ENCODE measurements around the gene FOXN4. TPM values are rescaled to one million over a fixed set of nuclear protein-coding genes. Genes with fewer than 3 reads are reported as not detected.
A peak's percentile ranks its signal among the peaks of the same experiment; 100 is the strongest.

FOXN4 gene
- total and polyA plus RNA-seq, 9 of the 15 experiments (the other 6 are each of a cell fraction or from before 2014, with no cell fraction given), result not detected

DNA sequence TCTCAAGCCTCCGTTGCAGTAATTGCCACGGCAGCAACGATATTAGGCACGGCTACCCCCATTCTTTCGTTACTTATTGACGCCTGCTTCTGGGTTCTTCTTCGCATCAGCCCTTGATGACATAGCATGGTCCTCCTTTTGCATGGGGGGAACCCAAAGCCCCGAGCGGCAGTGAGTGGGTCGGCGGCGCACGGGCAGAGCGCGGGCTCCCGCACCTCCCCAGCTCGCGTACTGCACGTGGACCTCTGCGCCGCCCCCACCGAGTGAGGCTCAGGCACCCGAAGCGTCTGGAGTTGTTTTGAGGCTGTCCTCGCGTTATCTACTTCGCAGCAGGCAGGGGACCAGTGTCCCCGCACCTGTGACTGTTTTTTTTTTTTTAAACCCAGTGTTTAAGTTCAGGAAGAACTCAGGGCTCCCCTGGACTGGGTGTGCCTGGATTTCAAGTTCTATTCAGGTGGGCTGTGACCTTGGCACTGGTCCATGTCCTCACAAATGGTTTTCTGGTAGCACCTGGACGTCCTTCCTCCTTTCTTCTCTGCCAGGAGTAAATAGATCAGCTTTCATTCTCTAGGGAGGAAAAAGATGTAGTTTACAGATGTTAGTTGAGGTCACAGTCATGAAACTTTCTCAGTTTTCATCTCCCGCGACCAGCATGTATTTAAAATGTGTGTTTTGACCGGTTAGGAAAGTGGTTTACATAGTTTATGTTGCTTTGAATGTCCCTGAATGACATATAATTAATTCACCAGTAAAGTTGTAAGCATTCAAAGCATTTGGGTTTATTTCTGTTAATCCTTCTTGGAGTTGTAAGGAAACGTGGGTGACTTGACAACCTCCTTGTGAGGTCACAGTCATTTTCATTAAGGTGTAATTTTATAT is 1.4 kb upstream of the FOXN4 start:
- peak overlapping the region; percentile 55 for H2AFZ ChIP-seq (ENCODE audit: low read depth, low read length)
- H3K27me3 ChIP-seq (ENCODE audit: control insufficient read depth in 2 of 2, insufficient read depth in 2 of 2, low read length in 2 of 2), result peaks cover 44 to 55% of the 10 kb centered on the region in 2 experiments
- no TSS peak for BruUV-seq (replicated peaks)
- peak overlapping the region in 1 of 2 experiments; percentile 70; a peak in 1 of 4 replicates for H3K9ac ChIP-seq (ENCODE audit: insufficient read depth in 1 of 2, low read depth in 2 of 2, low read length in 2 of 2)
- DNase-seq (ENCODE audit: extremely low read depth in 1 of 4, low spot score in 3 of 4) (peak; percentile 35 to 61 (median 46)), FAIRE-seq (peak; percentile 26), ATAC-seq (peak; percentile 78)
- H3K9me1 ChIP-seq (ENCODE audit: control insufficient read depth, insufficient read depth, low read length), result no peaks in the 10 kb centered on the region
- no peak overlapping the region; the same call in 1 of the 2 replicates for H3K4me3 ChIP-seq
- 3% methylated on average over 33 of the region's 33 CpGs for WGBS (ENCODE audit: insufficient coverage, low coverage, missing lambda C conversion rate)
- no peaks in the 10 kb centered on the region for H3K79me2 ChIP-seq (ENCODE audit: control insufficient read depth, insufficient read depth, low read length)
- H3K4me2 ChIP-seq (ENCODE audit: insufficient read depth, low read length), result peak overlapping the region; percentile 57
- ChIA-PET POLR2A (interaction anchor here (0.6 to 1.5 kb wide), 2 partner anchors 9 to 24 kb away, joined by 3 to 4 read pairs; no protein-coding TSS in a partner anchor), CTCF (ENCODE audit: low intra/inter-chr PET ratio) (no interaction called here)
- H3K9me3 ChIP-seq (replicated peaks; ENCODE audit: control insufficient read depth, insufficient read depth, low read depth, low read length), result no peaks in the 10 kb centered on the region
- H3K4me1 ChIP-seq (replicated peaks in 1 of 2; ENCODE audit: control insufficient read depth in 2 of 2, insufficient read depth in 2 of 2, low read length in 2 of 2), result peaks cover 5 to 13% of the 10 kb centered on the region in 2 experiments; a peak in 3 of 5 replicates
- H4K20me1 ChIP-seq (replicated peaks; ENCODE audit: control insufficient read depth, insufficient read depth, low read length), result 0 out of 2 replicates have a peak, but pooled peaks cover 4% of the 10 kb centered on the region
- intact Hi-C loops (cut with micrococcal nuclease), result no loop called here
- no peaks in the 10 kb centered on the region for H3K36me3 ChIP-seq (ENCODE audit: control insufficient read depth, insufficient read depth, low read length)
- in situ Hi-C loops (cut with MboI), result no loop called here
- no peak overlapping the region for H3K27ac ChIP-seq (ENCODE audit: extremely low read depth, low read depth, low read length)
- TF ChIP-seq NONO (IDR thresholded peaks at IDR 0.05; ENCODE audit: low read depth in 2 of 2, low read length in 1 of 2) (no peak), L3MBTL2 (IDR thresholded peaks at IDR 0.05) (peak; percentile 70), ZNF384 (IDR thresholded peaks at IDR 0.05; ENCODE audit: low read depth, low read length) (peak; percentile 54; the same call in 1 of the 2 replicates), CBFA2T2 (conservative IDR thresholded peaks at IDR 0.05) (peak; percentile 24; the same call in 1 of the 2 replicates)
- TF ChIP-seq, protein P1, sequence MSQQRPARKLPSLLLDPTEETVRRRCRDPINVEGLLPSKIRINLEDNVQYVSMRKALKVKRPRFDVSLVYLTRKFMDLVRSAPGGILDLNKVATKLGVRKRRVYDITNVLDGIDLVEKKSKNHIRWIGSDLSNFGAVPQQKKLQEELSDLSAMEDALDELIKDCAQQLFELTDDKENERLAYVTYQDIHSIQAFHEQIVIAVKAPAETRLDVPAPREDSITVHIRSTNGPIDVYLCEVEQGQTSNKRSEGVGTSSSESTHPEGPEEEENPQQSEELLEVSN (IDR thresholded peaks at IDR 0.05; ENCODE audit: borderline replicate concordance in 1 of 2, extremely low read depth in 1 of 2, insufficient read depth in 1 of 2, insufficient read length in 1 of 2, low read depth in 1 of 2, low read length in 1 of 2, poor library complexity in 1 of 2, severe bottlenecking in 1 of 2), result peak; percentile 59 to 85
- TF ChIP-seq, protein P2, sequence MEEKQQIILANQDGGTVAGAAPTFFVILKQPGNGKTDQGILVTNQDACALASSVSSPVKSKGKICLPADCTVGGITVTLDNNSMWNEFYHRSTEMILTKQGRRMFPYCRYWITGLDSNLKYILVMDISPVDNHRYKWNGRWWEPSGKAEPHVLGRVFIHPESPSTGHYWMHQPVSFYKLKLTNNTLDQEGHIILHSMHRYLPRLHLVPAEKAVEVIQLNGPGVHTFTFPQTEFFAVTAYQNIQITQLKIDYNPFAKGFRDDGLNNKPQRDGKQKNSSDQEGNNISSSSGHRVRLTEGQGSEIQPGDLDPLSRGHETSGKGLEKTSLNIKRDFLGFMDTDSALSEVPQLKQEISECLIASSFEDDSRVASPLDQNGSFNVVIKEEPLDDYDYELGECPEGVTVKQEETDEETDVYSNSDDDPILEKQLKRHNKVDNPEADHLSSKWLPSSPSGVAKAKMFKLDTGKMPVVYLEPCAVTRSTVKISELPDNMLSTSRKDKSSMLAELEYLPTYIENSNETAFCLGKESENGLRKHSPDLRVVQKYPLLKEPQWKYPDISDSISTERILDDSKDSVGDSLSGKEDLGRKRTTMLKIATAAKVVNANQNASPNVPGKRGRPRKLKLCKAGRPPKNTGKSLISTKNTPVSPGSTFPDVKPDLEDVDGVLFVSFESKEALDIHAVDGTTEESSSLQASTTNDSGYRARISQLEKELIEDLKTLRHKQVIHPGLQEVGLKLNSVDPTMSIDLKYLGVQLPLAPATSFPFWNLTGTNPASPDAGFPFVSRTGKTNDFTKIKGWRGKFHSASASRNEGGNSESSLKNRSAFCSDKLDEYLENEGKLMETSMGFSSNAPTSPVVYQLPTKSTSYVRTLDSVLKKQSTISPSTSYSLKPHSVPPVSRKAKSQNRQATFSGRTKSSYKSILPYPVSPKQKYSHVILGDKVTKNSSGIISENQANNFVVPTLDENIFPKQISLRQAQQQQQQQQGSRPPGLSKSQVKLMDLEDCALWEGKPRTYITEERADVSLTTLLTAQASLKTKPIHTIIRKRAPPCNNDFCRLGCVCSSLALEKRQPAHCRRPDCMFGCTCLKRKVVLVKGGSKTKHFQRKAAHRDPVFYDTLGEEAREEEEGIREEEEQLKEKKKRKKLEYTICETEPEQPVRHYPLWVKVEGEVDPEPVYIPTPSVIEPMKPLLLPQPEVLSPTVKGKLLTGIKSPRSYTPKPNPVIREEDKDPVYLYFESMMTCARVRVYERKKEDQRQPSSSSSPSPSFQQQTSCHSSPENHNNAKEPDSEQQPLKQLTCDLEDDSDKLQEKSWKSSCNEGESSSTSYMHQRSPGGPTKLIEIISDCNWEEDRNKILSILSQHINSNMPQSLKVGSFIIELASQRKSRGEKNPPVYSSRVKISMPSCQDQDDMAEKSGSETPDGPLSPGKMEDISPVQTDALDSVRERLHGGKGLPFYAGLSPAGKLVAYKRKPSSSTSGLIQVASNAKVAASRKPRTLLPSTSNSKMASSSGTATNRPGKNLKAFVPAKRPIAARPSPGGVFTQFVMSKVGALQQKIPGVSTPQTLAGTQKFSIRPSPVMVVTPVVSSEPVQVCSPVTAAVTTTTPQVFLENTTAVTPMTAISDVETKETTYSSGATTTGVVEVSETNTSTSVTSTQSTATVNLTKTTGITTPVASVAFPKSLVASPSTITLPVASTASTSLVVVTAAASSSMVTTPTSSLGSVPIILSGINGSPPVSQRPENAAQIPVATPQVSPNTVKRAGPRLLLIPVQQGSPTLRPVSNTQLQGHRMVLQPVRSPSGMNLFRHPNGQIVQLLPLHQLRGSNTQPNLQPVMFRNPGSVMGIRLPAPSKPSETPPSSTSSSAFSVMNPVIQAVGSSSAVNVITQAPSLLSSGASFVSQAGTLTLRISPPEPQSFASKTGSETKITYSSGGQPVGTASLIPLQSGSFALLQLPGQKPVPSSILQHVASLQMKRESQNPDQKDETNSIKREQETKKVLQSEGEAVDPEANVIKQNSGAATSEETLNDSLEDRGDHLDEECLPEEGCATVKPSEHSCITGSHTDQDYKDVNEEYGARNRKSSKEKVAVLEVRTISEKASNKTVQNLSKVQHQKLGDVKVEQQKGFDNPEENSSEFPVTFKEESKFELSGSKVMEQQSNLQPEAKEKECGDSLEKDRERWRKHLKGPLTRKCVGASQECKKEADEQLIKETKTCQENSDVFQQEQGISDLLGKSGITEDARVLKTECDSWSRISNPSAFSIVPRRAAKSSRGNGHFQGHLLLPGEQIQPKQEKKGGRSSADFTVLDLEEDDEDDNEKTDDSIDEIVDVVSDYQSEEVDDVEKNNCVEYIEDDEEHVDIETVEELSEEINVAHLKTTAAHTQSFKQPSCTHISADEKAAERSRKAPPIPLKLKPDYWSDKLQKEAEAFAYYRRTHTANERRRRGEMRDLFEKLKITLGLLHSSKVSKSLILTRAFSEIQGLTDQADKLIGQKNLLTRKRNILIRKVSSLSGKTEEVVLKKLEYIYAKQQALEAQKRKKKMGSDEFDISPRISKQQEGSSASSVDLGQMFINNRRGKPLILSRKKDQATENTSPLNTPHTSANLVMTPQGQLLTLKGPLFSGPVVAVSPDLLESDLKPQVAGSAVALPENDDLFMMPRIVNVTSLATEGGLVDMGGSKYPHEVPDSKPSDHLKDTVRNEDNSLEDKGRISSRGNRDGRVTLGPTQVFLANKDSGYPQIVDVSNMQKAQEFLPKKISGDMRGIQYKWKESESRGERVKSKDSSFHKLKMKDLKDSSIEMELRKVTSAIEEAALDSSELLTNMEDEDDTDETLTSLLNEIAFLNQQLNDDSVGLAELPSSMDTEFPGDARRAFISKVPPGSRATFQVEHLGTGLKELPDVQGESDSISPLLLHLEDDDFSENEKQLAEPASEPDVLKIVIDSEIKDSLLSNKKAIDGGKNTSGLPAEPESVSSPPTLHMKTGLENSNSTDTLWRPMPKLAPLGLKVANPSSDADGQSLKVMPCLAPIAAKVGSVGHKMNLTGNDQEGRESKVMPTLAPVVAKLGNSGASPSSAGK (IDR thresholded peaks at IDR 0.05), result peak; percentile 58; the same call in 1 of the 2 replicates
